H9 (cell line): Measurements from ENCODE around the gene RAD21L1. TPM values are rescaled to one million over a fixed set of nuclear protein-coding genes. Genes with fewer than 3 reads are reported as not detected.

ENCODE experiments used
- DNase-seq: peaks from one replicate; pipeline ENCODE4 v3.0.0-alpha.2; 2017
- H2AFZ ChIP-seq: one replicate; pipeline ENCODE4 v1.6.1; 2013; ENCODE audit warnings: mild to moderate bottlenecking, low read length, control low read depth, moderate library complexity
- H2AK5ac ChIP-seq: 2 replicates; pipeline ENCODE4 v1.6.1; 2013; ENCODE audit warnings: low read length, control low read depth, mixed read lengths; ENCODE audit not compliant: insufficient read length
- H2BK120ac ChIP-seq: one replicate; pipeline ENCODE4 v1.6.1; 2013; ENCODE audit warnings: low read depth, mild to moderate bottlenecking, low read length, control low read depth, inconsistent platforms; ENCODE audit not compliant: poor library complexity, severe bottlenecking
- H2BK12ac ChIP-seq: 2 replicates; pipeline ENCODE4 v1.6.1; 2013; ENCODE audit warnings: low read length, control low read depth, mixed read lengths, low read depth; ENCODE audit not compliant: insufficient read length
- H2BK15ac ChIP-seq: 2 replicates; pipeline ENCODE4 v1.6.1; 2013; ENCODE audit warnings: low read depth, low read length, control low read depth
- H2BK20ac ChIP-seq: one replicate; pipeline ENCODE4 v1.6.1; 2013; ENCODE audit warnings: low read depth, mild to moderate bottlenecking, low read length, control low read depth, inconsistent platforms; ENCODE audit not compliant: poor library complexity, severe bottlenecking
- H2BK5ac ChIP-seq: 2 replicates; pipeline ENCODE4 v1.6.1; 2013; ENCODE audit warnings: low read length, control low read depth, mixed read lengths; ENCODE audit not compliant: insufficient read length
- H3K14ac ChIP-seq: 2 replicates; pipeline ENCODE4 v1.6.1; 2013; ENCODE audit warnings: low read length, control low read depth; ENCODE audit not compliant: insufficient read depth
- H3K18ac ChIP-seq: 2 replicates; pipeline ENCODE4 v1.6.1; 2013; ENCODE audit warnings: low read depth, mild to moderate bottlenecking, mixed read lengths, low read length, control low read depth; ENCODE audit not compliant: insufficient read length
- H3K23ac ChIP-seq: 2 replicates; pipeline ENCODE4 v1.6.1; 2013; ENCODE audit warnings: low read length, control low read depth, mixed read lengths, low read depth; ENCODE audit not compliant: insufficient read length
- H3K23me2 ChIP-seq: 2 replicates; pipeline ENCODE4 v1.6.1; 2013; ENCODE audit warnings: low read depth, mild to moderate bottlenecking, mixed read lengths, low read length, control low read depth; ENCODE audit not compliant: insufficient read length, poor library complexity, severe bottlenecking
- H3K27ac ChIP-seq: 2 replicates; pipeline ENCODE4 v1.5.1; 2013; ENCODE audit warnings: low read length, control low read depth, mixed read lengths, low read depth; ENCODE audit not compliant: insufficient read length
- H3K27me3 ChIP-seq: 2 replicates; pipeline ENCODE4 v1.6.1; 2013; ENCODE audit warnings: low read length, control low read depth, inconsistent platforms; ENCODE audit not compliant: insufficient read depth
- H3K4ac ChIP-seq: 2 replicates; pipeline ENCODE4 v1.6.1; 2013; ENCODE audit warnings: low read depth, mild to moderate bottlenecking, control low read depth, inconsistent platforms, low read length, moderate library complexity
- H3K4me1 ChIP-seq: 2 replicates; pipeline ENCODE4 v1.6.1; 2013; ENCODE audit warnings: low read length, control low read depth, inconsistent platforms; ENCODE audit not compliant: insufficient read depth
- H3K4me2 ChIP-seq: 2 replicates; pipeline ENCODE4 v1.6.1; 2013; ENCODE audit warnings: low read length, control low read depth, mixed read lengths; ENCODE audit not compliant: insufficient read length, insufficient read depth
- H3K56ac ChIP-seq: 2 replicates; pipeline ENCODE4 v1.6.1; 2013; ENCODE audit warnings: low read depth, mild to moderate bottlenecking, mixed read lengths, low read length, control low read depth; ENCODE audit not compliant: insufficient read length
- H3K79me1 ChIP-seq: 2 replicates; pipeline ENCODE4 v1.6.1; 2013; ENCODE audit warnings: low read depth, mild to moderate bottlenecking, moderate library complexity, low read length, control low read depth, inconsistent platforms; ENCODE audit not compliant: insufficient read depth, poor library complexity, severe bottlenecking
- H3K79me2 ChIP-seq: 2 replicates; pipeline ENCODE4 v1.6.1; 2013; ENCODE audit warnings: low read length, control low read depth, inconsistent platforms; ENCODE audit not compliant: insufficient read depth
- H3K9ac ChIP-seq: 2 replicates; pipeline ENCODE4 v1.6.1; 2013; ENCODE audit warnings: low read length, control low read depth, mixed read lengths; ENCODE audit not compliant: insufficient read length; ENCODE audit errors: extremely low read depth
- H3K9me3 ChIP-seq: one replicate; pipeline ENCODE4 v1.6.1; 2013; ENCODE audit warnings: low read depth, low read length, inconsistent platforms; ENCODE audit not compliant: control insufficient read depth
- H3T11ph ChIP-seq: one replicate; pipeline ENCODE4 v1.6.1; 2013; ENCODE audit warnings: mild to moderate bottlenecking, low read length, control low read depth, inconsistent platforms
- H4K20me1 ChIP-seq: one replicate; pipeline ENCODE4 v1.6.1; 2013; ENCODE audit not compliant: control insufficient read depth, insufficient read length, insufficient read depth
- H4K5ac ChIP-seq: 2 replicates; pipeline ENCODE4 v1.6.1; 2013; ENCODE audit warnings: low read depth, mild to moderate bottlenecking, mixed read lengths, low read length, control low read depth; ENCODE audit not compliant: insufficient read length
- H4K8ac ChIP-seq: replicated peaks from 2 replicates; pipeline ENCODE4 v1.6.1; 2013; ENCODE audit warnings: low read length, control low read depth, mixed read lengths, low read depth; ENCODE audit not compliant: insufficient read length
- H4K91ac ChIP-seq: 2 replicates; pipeline ENCODE4 v1.6.1; 2013; ENCODE audit warnings: low read depth, mild to moderate bottlenecking, moderate library complexity, mixed read lengths, low read length, control low read depth; ENCODE audit not compliant: insufficient read length
- H3K27ac Mint-ChIP-seq, 3 experiments: 2 replicates in 2 of 3; 3 replicates in 1 of 3; pipeline ENCODE4 v1.8.0; 2020 to 2021; ENCODE audit warnings: mixed read lengths in 3 of 3, mild to moderate bottlenecking in 1 of 3, moderate library complexity in 1 of 3
- H3K27me3 Mint-ChIP-seq: 2 replicates; pipeline ENCODE4 v1.8.0; 2021; ENCODE audit warnings: low read depth, mild to moderate bottlenecking, moderate library complexity, mixed read lengths
- H3K36me3 Mint-ChIP-seq, 3 experiments: 2 replicates in 2 of 3; 3 replicates in 1 of 3; pipeline ENCODE4 v1.8.0; 2020 to 2021; ENCODE audit warnings: low read depth in 3 of 3, mixed read lengths in 3 of 3; ENCODE audit not compliant: insufficient read depth in 1 of 3
- H3K4me1 Mint-ChIP-seq, 2 experiments: 2 replicates each; pipeline ENCODE4 v1.8.0; 2020; ENCODE audit warnings: mixed read lengths in 2 of 2
- H3K4me3 Mint-ChIP-seq, 2 experiments: 2 replicates in 1 of 2; 3 replicates in 1 of 2; pipeline ENCODE4 v1.8.0; 2020 to 2021; ENCODE audit warnings: mild to moderate bottlenecking in 2 of 2, mixed read lengths in 2 of 2, moderate library complexity in 1 of 2
- H3K9me3 Mint-ChIP-seq, 2 experiments: 2 replicates in 1 of 2; 3 replicates in 1 of 2; pipeline ENCODE4 v1.8.0; 2020; ENCODE audit warnings: mild to moderate bottlenecking in 2 of 2, mixed read lengths in 2 of 2, moderate library complexity in 1 of 2
- WGBS: extraction: QIAGEN DNeasy Blood & Tissue Kit; methylation state at CpG from one replicate; pipeline ENCODE4 v1.1.7; 2013; ENCODE audit warnings: missing lambda C conversion rate, low lambda C conversion rate, mixed read lengths; ENCODE audit not compliant: insufficient read length; ENCODE audit errors: extremely low coverage; 5-methylcytosine and 5-hydroxymethylcytosine counted together
- total RNA-seq: library from RNA; stranded (reverse); gene quantifications from 2 replicates; pipeline ENCODE4 v1.2.1, GENCODE V29; 2021
- TF ChIP-seq, protein P1 (sequence below): fragments of 200-600 bp; sonication (generic); conservative IDR thresholded peaks from 3 replicates; pipeline ENCODE4 v1.8.0; 2021; ENCODE audit warnings: antibody characterized with exemption, mild to moderate bottlenecking

RAD21L1 gene
- total RNA-seq, 1 experiment from 2014 or later = not detected

DNA sequence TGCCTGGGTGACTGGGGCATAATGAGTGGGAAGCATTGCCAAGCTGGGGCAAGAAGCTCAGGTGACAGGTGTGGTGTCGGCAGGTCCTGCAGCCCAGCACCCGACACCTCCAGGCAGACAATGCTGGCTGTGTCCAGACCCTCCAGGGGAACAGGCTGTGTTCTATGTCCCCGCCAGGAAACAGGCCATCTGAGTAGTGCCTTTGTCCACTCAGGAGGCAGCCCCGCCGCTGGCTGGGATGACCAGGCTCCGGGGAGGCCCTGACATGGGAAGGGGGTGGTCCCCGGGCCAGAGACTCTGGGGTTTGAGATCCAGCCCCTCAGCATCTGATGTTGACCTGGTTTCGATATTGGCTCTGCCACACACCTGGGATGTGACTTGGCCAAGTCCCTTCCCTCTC lies 68.7 kb downstream of the RAD21L1 start:
- peaks cover 7% of the 10 kb centered on the region for H3K27me3 Mint-ChIP-seq
- H3K4me1 ChIP-seq = no peaks in the 10 kb centered on the region
- no peak overlapping the region for H3K23ac ChIP-seq
- H3K27ac ChIP-seq = no peak overlapping the region
- H3K23me2 ChIP-seq = no peaks in the 10 kb centered on the region
- no peak overlapping the region for H3K4ac ChIP-seq
- H2AFZ ChIP-seq = no peak overlapping the region
- no peaks in the 10 kb centered on the region for H3K9me3 ChIP-seq
- H3K4me3 Mint-ChIP-seq = no peak overlapping the region
- no peak overlapping the region for H2BK12ac ChIP-seq
- no peak overlapping the region for H3K18ac ChIP-seq
- no peak overlapping the region for H3K9ac ChIP-seq
- no peak overlapping the region for H2BK15ac ChIP-seq
- peaks cover 0 to 1% of the 10 kb centered on the region in 2 experiments; a peak in 1 of 4 replicates for H3K4me1 Mint-ChIP-seq
- no peaks in the 10 kb centered on the region for H4K20me1 ChIP-seq
- no peaks in the 10 kb centered on the region for H3K79me2 ChIP-seq
- H3K27me3 ChIP-seq = no peaks in the 10 kb centered on the region
- H3K36me3 Mint-ChIP-seq = no peaks in the 10 kb centered on the region; a peak in 1 of 7 replicates
- H3K79me1 ChIP-seq = no peaks in the 10 kb centered on the region
- no peak overlapping the region for H4K5ac ChIP-seq
- no peak for DNase-seq
- no peak overlapping the region for H4K91ac ChIP-seq
- WGBS = no CpG with 5 or more reads among the region's 8 CpGs
- no peak overlapping the region for H2BK20ac ChIP-seq
- no peak overlapping the region for H2BK5ac ChIP-seq
- H4K8ac ChIP-seq = no peak overlapping the region
- H3K9me3 Mint-ChIP-seq = no peaks in the 10 kb centered on the region
- H3T11ph ChIP-seq = no peak overlapping the region
- no peak overlapping the region for H3K4me2 ChIP-seq
- H2AK5ac ChIP-seq = no peak overlapping the region
- no peak overlapping the region for H2BK120ac ChIP-seq
- TF ChIP-seq, protein P1, sequence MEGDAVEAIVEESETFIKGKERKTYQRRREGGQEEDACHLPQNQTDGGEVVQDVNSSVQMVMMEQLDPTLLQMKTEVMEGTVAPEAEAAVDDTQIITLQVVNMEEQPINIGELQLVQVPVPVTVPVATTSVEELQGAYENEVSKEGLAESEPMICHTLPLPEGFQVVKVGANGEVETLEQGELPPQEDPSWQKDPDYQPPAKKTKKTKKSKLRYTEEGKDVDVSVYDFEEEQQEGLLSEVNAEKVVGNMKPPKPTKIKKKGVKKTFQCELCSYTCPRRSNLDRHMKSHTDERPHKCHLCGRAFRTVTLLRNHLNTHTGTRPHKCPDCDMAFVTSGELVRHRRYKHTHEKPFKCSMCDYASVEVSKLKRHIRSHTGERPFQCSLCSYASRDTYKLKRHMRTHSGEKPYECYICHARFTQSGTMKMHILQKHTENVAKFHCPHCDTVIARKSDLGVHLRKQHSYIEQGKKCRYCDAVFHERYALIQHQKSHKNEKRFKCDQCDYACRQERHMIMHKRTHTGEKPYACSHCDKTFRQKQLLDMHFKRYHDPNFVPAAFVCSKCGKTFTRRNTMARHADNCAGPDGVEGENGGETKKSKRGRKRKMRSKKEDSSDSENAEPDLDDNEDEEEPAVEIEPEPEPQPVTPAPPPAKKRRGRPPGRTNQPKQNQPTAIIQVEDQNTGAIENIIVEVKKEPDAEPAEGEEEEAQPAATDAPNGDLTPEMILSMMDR = no peak
- no peak overlapping the region for H3K14ac ChIP-seq
- H3K56ac ChIP-seq = no peak overlapping the region
- H3K27ac Mint-ChIP-seq = no peak overlapping the region
